ENCODE measurements around the gene KLF9.
"Not testable (repeated sequence)": the region's sequence is repeated elsewhere in the genome, so short reads cannot be mapped to it uniquely, and the experiment has no call there.

The KLF9 gene

DNA sequence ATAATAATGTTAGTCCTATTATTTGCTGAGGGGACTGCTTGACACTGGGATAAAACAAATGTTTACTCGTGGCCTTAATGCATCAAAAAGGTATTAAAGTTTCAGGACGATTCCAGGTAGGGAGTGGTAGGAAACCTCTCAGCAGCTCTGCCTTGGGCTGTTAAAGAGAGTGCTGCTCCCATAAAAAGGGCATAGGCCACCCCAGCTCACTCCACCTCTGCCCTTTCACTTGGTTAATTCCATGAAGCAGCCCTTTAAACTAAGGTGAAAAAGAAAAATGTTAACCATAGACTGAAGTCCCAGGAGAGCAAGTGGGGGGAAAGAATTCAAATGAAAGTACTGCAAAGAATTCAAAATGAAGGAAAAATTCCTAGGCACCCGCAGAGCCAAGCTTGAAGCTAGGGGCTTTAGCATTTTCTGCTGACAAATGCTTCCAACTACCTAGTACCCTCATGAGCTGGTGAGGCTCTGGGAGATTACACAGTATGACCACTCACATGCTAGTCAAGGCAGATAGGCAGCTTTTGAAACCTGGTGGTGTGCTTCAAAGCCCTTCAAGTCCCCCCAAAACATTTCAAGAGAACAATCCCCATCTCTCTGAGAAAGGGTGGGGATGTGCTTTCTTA, 8.5 kb downstream of the KLF9 start:
- no peak overlapping the region for H3K4me3 ChIP-seq (ENCODE audit: low read depth, low read length)

DNA sequence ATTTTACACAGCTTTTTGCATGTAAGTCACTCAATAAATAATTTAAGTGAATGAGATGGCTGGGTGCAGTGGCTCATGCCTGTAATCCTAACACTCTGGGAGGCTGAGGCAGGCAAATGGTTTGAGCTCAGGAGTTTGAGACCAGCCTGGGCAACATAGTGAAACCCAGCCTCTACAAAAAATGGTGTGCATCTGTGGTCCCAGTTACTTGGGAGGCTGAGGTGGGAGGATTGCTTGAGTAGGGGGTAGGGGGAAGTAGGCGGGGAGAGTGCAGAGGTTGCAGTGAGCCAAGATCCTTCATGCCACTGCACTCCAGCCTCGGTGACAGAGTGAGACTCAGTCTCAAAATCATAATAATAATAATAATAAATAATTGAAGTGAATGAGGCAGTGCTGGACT, 10.2 kb downstream of the KLF9 start:
- H3K4me3 ChIP-seq (ENCODE audit: low read depth, low read length) = no peak overlapping the region

GRCh38 chr9:70403618-70404025, 10.8 kb downstream of the KLF9 start:
- no peak overlapping the region for H3K4me3 ChIP-seq (ENCODE audit: low read depth, low read length)

- no peak overlapping the region for H3K4me3 ChIP-seq (ENCODE audit: low read depth, low read length)
These were observed 11.3 kb downstream of the KLF9 start for GRCh38 chr9:70403166-70403565.

DNA sequence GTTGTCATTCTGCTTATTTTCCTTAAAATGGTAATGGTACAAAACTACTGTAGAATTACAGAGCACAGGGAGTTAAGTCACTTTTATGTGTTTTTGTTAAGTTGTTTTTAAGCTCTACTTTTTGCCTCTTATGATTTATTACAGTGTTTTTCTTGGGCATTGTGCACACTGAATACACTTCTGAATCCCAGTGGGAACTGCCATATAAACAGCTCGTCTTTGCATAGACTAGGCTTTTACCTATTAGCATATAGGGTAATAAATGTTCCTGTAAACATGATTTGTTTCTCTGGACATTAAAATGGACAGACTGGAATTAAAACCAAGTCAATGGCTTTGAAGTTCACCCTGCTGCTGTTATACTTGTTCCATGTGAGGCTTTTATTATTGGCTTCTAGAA, 12.2 kb downstream of the KLF9 start:
- no peak overlapping the region for H3K4me3 ChIP-seq (ENCODE audit: low read depth, low read length)

- H3K4me3 ChIP-seq (ENCODE audit: low read depth, low read length) = not testable (repeated sequence)
These were observed 13.2 kb downstream of the KLF9 start for GRCh38 chr9:70401241-70401640.

DNA sequence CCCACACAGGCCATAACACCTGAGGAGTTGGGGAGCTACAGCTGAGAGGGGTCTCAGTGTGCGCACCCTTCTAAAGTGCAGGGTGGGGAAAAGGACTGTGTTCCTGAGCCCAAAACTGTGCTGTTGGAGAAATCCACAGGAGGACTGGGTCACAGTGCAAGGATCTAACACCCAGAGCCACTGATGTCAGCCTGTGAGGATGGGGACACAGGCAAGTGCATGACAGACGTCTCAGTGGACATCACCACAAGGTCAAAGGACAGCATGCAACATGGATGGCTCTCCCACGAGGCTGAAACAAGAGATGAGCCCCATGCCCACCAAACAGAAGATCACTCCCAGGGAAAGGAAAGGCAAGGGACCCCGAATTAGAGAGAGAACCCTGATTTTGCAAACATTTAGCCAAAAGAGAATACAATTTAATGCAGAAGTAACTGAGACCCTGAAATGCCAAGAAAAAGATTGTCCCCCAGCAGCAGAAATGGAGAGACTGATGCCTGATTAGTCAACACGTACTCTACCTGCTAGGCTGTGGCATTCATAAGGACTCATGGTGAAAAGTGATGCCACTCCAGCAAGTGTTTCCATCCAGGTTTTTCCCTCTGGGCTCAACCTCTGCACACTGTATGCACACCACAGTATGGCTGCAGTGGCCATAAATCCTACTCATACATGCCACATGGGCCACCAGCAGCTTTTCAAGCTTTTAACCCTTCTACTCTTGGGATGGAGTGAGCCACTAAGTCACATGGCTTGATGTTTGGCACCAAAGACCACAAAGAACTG, 14.2 kb downstream of the KLF9 start:
- no peak overlapping the region for H3K4me3 ChIP-seq (ENCODE audit: low read depth, low read length)

GRCh38 chr9:70399141-70399540, 15.3 kb downstream of the KLF9 start:
- no peak overlapping the region for H3K4me3 ChIP-seq (ENCODE audit: low read depth, low read length)

- no peak overlapping the region for H3K4me3 ChIP-seq (ENCODE audit: low read depth, low read length)
These were observed 16.3 kb downstream of the KLF9 start for GRCh38 chr9:70398145-70398556.

DNA sequence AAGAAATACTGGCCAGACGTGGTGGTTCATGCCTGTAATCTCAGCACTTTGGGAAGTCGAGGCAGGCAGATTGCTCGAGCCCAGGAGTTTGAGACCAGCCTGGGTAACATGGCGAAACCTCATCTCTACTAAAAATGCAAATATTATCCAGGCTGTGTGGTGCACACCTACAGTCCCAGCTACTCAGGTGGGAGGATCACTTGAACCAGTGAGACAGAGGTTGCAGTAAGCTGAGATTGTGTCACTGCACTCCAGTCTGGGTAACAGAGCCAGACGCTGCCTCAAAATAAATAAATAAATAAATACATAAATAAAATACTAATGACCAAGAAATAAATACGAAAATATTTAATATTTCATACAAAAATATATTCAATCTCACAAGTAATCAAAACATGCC, 18.8 kb downstream of the KLF9 start:
- no peak overlapping the region for H3K4me3 ChIP-seq (ENCODE audit: low read depth, low read length)

GRCh38 chr9:70392850-70393249, 21.6 kb downstream of the KLF9 start:
- H3K4me3 ChIP-seq (ENCODE audit: low read depth, low read length) = no peak overlapping the region

GRCh38 chr9:70392189-70392588, 22.3 kb downstream of the KLF9 start:
- H3K4me3 ChIP-seq (ENCODE audit: low read depth, low read length) = no peak overlapping the region

- no peak overlapping the region for H3K4me3 ChIP-seq (ENCODE audit: low read depth, low read length)
These were observed 23.5 kb downstream of the KLF9 start for GRCh38 chr9:70390933-70391341.

DNA sequence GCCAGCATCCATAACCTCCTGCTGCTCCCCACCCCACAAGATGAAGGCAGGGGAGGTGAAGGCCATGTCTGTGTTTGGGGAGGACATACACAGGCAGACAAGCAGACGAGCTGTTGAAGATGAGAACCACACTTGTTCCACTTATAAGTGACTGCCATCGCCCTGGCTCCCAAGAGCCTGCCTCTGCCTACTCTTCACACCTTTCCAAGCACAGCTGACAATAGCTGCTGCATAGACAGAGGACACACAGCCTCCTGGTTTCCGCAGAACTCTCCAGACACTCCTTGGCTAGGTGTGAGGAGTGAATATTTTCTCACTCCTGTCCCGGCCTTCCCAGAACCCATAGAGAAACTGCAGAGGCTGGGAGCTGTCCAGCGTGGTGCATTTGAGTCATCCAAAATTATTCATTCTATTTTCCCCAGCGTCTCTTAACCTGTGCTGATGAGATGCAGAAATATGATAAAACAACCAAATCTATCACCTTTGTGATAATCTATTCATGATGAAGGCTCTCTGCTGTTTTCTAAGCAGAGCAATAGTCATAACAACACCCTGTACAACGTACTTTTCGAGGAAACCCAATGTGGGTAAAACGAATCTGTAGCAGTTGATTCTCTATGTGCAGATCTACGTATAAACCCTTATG, 24.7 kb downstream of the KLF9 start:
- no peak overlapping the region for H3K4me3 ChIP-seq (ENCODE audit: low read depth, low read length)

DNA sequence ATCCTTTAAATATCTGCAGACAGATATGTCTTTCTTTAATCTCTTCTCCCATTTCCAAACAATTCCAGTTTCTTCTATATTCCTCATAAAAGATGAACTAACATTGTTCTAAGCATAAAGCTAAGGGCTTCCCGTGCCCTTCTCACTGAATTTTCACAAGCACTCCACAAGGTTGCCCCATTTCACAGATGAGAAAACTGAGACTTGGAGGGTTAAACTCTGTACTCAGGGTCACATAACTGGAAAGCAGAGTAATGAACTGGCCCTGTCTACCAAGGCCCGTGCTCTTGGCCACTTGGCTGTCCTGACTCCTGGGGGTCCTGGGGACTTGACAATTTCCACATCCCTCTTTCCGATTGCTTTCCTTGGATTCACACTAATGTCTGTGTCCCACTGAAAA, 25.3 kb downstream of the KLF9 start:
- H3K4me3 ChIP-seq (ENCODE audit: low read depth, low read length) = no peak overlapping the region

DNA sequence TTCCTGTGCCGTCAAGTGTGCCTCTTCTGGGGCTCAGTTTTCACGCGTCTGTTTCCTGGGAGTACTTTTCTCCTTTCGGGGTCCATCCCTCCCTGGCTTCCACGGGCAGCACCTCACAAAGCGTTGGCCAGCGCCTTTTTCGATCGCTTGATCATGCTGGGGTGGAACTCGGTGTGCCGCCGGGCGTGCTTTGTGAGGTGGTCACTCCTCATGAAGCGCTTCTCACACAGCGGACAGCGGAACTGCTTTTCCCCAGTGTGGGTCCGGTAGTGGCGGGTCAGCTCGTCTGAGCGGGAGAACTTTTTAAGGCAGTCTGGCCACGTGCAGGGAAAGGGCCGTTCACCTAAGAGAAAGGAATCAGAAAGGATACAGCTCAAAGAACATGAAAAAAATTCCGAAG, 26.8 kb downstream of the KLF9 start:
- no peak overlapping the region for H3K4me3 ChIP-seq (ENCODE audit: low read depth, low read length)

DNA sequence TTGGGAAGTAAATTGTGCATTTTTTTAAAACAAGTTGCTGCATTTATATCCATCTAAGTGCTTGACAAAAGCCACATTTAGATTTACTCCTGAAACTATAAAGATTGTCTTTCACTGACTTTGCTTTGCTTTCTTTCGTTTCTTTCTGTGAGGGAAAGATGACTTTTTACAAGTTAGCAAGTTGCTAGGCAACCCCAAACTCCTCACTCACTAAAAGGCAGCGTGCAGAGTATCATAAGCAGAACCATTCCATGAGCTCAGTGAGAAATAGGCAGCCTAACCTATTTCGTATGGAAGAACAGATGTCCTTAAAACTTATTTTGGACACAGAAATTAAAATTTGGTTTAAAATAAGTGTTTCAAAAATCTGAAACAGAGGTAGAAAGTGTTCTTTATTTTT, 29.0 kb downstream of the KLF9 start:
- H3K4me3 ChIP-seq (ENCODE audit: low read depth, low read length) = no peak overlapping the region

GRCh38 chr9:70382709-70383605, 31.5 kb downstream of the KLF9 start:
- H3K4me3 ChIP-seq (ENCODE audit: low read depth, low read length) = no peak overlapping the region

GRCh38 chr9:70382046-70382708, 32.3 kb downstream of the KLF9 start:
- no peak overlapping the region for H3K4me3 ChIP-seq (ENCODE audit: low read depth, low read length)

DNA sequence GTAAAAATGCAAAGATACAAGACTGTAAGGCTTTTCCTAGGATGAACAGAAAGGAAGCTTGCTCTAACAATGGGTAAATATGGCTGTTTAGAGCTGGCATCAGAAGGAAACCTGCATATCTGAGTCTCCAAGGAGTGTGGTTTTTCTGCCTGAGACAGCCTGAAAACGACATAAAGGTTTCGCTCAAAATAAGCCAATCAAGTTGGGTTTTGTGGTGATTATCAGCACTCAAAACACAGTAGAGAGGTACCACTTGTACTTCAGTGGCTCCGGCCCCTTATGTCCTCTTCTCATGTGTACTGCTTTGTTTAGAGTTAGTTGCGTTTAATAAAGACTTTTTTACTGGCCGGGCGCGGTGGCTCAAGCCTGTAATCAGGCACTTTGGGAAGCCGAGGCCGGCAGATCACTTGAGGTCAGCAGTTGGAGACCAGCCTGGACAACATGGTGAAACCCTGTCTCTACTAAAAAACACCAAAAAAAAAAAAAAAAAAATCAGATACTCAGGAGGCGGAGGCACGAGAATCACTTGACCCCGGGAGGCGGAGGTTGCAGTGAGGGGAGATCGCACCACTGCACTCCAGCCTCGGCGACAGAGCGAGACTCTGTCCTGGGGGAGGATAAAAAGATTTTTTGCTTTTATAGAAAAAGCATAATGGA, 39.4 kb downstream of the KLF9 start:
- no peak overlapping the region for H3K4me3 ChIP-seq (ENCODE audit: low read depth, low read length)
